Calu3 (cell line): ENCODE measurements around the gene PPP1R9A. TPM values are rescaled to one million over a fixed set of nuclear protein-coding genes. Genes with fewer than 3 reads are reported as not detected.

Source experiments
- BruUV-seq: library from RNA; stranded (reverse); fragments of 400-500 nt; replicated peaks from 2 replicates; lab custom pipeline; 2021; lab: Mats Ljungman, UMichigan
- CTCF ChIA-PET: fragments of 300-600 bp; sonication (Branson Sonifier 250); formaldehyde crosslinking; loops from one replicate; lab custom pipeline; 2022; ENCODE audit warnings: antibody characterized with exemption; lab: Charles Lee
- DNase-seq: peaks from one replicate; pipeline ENCODE4 v3.0.0; 2022
- H3K27ac Mint-ChIP-seq: one replicate; pipeline ENCODE4 v1.8.0; 2022; ENCODE audit warnings: mixed read lengths; ENCODE audit not compliant: unreplicated experiment
- H3K27me3 Mint-ChIP-seq: one replicate; pipeline ENCODE4 v1.8.0; 2022; ENCODE audit warnings: mixed read lengths; ENCODE audit not compliant: unreplicated experiment
- H3K36me3 Mint-ChIP-seq: one replicate; pipeline ENCODE4 v1.8.0; 2022; ENCODE audit warnings: mild to moderate bottlenecking, moderate library complexity, mixed read lengths; ENCODE audit not compliant: insufficient read depth, unreplicated experiment
- H3K4me1 Mint-ChIP-seq: one replicate; pipeline ENCODE4 v1.8.0; 2022; ENCODE audit warnings: mild to moderate bottlenecking, low read depth, mixed read lengths; ENCODE audit not compliant: unreplicated experiment
- H3K4me3 Mint-ChIP-seq: one replicate; pipeline ENCODE4 v1.8.0; 2022; ENCODE audit warnings: mild to moderate bottlenecking, low read depth, moderate library complexity, mixed read lengths; ENCODE audit not compliant: unreplicated experiment
- H3K9me3 Mint-ChIP-seq: one replicate; pipeline ENCODE4 v1.8.0; 2022; ENCODE audit warnings: low read depth, mixed read lengths; ENCODE audit not compliant: unreplicated experiment
- intact Hi-C: fragments of 100-400 bp; cut with micrococcal nuclease; formaldehyde crosslinking; loops from one replicate; pipeline ENCODE4 v1.10.0; 2022; ENCODE audit not compliant: unreplicated experiment
- total RNA-seq: library from RNA; stranded (reverse); gene quantifications from 2 replicates; pipeline ENCODE4 v1.2.3, GENCODE V29; 2022
- TF ChIP-seq, protein P1 (sequence below): fragments of 200-600 bp; IDR thresholded peaks from one replicate; pipeline ENCODE4 v1.8.0; 2022; ENCODE audit warnings: antibody characterized with exemption; ENCODE audit not compliant: unreplicated experiment

The PPP1R9A gene
- total RNA-seq, 1 experiment from 2014 or later: 19.4 TPM

DNA sequence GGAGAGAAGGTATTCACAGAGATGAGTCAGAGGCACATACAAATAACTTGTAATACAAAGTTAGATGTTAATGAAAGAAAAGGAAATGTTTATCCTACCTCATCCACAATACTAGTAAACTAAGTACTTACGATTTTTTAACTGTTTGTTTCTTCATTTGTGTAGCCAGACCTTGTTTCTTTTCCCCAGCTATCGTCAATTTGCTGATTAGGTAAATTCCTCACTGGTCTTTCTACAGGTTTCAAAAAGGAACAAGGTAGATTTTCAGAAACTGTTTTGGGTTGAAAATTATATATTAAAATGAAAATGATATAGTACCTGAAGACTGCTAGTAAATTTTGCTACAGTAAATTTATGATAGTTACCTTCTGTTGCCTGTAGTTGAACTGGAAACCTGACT lies 360.4 kb downstream of the PPP1R9A start:
- CTCF ChIA-PET: no interaction called here
- H3K36me3 Mint-ChIP-seq: no peaks in the 10 kb centered on the region
- TF ChIP-seq, protein P1, sequence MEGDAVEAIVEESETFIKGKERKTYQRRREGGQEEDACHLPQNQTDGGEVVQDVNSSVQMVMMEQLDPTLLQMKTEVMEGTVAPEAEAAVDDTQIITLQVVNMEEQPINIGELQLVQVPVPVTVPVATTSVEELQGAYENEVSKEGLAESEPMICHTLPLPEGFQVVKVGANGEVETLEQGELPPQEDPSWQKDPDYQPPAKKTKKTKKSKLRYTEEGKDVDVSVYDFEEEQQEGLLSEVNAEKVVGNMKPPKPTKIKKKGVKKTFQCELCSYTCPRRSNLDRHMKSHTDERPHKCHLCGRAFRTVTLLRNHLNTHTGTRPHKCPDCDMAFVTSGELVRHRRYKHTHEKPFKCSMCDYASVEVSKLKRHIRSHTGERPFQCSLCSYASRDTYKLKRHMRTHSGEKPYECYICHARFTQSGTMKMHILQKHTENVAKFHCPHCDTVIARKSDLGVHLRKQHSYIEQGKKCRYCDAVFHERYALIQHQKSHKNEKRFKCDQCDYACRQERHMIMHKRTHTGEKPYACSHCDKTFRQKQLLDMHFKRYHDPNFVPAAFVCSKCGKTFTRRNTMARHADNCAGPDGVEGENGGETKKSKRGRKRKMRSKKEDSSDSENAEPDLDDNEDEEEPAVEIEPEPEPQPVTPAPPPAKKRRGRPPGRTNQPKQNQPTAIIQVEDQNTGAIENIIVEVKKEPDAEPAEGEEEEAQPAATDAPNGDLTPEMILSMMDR: no peak

DNA sequence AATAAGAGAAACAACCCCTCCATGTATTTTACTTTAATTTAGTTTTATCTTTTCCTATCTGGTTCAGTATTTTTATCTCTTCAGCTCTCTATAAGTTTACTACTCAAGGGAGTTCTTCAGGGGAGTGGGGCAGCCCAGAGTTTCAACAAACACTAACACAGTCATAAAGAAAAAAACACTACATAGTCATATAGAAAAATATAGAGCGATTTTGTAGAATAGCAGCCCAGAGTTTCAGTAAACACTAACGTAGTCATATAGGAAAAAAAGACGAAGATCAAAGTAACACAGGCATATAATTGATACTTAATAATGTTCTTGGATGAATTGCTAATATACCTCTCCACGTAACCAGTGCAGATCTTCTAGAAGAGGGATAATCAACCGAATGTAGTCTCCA lies 362.2 kb downstream of the PPP1R9A start:
- TF ChIP-seq, protein P1: no peak
- H3K27me3 Mint-ChIP-seq: no peaks in the 10 kb centered on the region
- H3K4me3 Mint-ChIP-seq: no peak overlapping the region
- H3K4me1 Mint-ChIP-seq: no peaks in the 10 kb centered on the region
- DNase-seq: no peak
- intact Hi-C loops: no loop called here
- H3K36me3 Mint-ChIP-seq: no peaks in the 10 kb centered on the region
- no peaks in the 10 kb centered on the region for H3K9me3 Mint-ChIP-seq
- no peak overlapping the region for H3K27ac Mint-ChIP-seq
- CTCF ChIA-PET: no interaction called here
- BruUV-seq: no TSS peak

More for the DNA sequence above, 360.4 kb downstream of the PPP1R9A start:
- no peak for DNase-seq
- no peaks in the 10 kb centered on the region for H3K27me3 Mint-ChIP-seq
- H3K4me3 Mint-ChIP-seq: no peak overlapping the region
- intact Hi-C loops: no loop called here
- no peak overlapping the region for H3K27ac Mint-ChIP-seq
- H3K9me3 Mint-ChIP-seq: no peaks in the 10 kb centered on the region
- no TSS peak for BruUV-seq
- no peaks in the 10 kb centered on the region for H3K4me1 Mint-ChIP-seq

DNA sequence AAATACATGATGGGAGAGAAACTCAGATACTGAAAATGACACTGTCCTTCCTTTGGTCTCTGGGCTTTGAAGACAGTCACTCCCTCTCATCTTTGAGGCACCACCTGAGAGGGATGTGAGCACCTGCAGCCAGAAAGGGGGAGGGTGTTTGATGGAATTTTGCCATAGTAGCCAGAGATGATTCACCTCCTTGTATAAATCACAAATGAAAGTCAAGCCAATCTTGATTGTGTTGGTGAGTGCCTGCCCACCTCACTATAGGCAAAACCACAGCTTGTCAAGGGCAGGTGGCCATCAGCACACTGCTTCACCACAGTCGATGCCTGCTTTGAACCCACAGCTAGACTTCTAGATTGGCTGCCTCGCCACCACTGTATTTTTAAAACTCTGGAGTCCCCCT lies 368.7 kb downstream of the PPP1R9A start:
- CTCF ChIA-PET: no interaction called here
- no peak overlapping the region for H3K27ac Mint-ChIP-seq
- no peak overlapping the region for H3K4me3 Mint-ChIP-seq
- no peaks in the 10 kb centered on the region for H3K36me3 Mint-ChIP-seq
- TF ChIP-seq, protein P1: no peak
- no TSS peak for BruUV-seq
- no peaks in the 10 kb centered on the region for H3K27me3 Mint-ChIP-seq
- intact Hi-C loops: no loop called here
- no peak for DNase-seq
- no peaks in the 10 kb centered on the region for H3K9me3 Mint-ChIP-seq
- H3K4me1 Mint-ChIP-seq: no peaks in the 10 kb centered on the region

DNA sequence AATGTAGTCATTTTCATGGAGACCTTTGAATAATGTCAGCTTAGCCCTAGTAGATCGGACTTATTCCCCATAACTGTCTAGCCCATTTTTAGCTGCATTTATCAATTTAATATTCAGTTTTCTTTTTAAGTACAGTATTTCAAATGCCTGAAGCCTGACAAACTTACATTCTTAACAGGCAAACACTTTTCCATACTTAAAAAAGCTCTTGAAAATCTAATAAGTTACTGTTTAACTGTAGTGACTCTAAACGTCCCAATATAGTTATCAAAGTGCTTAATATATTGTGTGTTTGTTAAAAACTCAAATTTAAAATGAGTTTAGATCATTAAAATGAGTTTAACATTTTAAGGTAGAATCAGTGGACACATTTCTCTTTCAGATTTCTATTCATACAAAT lies 372.0 kb downstream of the PPP1R9A start:
- no peaks in the 10 kb centered on the region for H3K36me3 Mint-ChIP-seq
- DNase-seq: no peak
- H3K9me3 Mint-ChIP-seq: no peaks in the 10 kb centered on the region
- BruUV-seq: no TSS peak
- TF ChIP-seq, protein P1: no peak
- CTCF ChIA-PET: no interaction called here
- H3K27me3 Mint-ChIP-seq: no peaks in the 10 kb centered on the region
- no peaks in the 10 kb centered on the region for H3K4me1 Mint-ChIP-seq
- H3K4me3 Mint-ChIP-seq: no peak overlapping the region
- intact Hi-C loops: no loop called here
- no peak overlapping the region for H3K27ac Mint-ChIP-seq
